Measurements from ENCODE around the gene CUL3. TPM values are rescaled to one million over a fixed set of nuclear protein-coding genes. Genes with fewer than 3 reads are reported as not detected.
"Not testable (repeated sequence)": the region's sequence is repeated elsewhere in the genome, so short reads cannot be mapped to it uniquely, and the experiment has no call there.

Gene CUL3
- polyA plus RNA-seq, 6 donors from 2014 or later, result 29.4 to 65.2 (median 40.3) TPM

- peak overlapping the region in 7 of 8 donors; percentile 53 to 83 (median 72) for H3K4me3 Mint-ChIP-seq
- H3K4me1 Mint-ChIP-seq, result peaks cover 53 to 84% (median 54%) of the 10 kb centered on the region in 3 donors
Observed at GRCh38 chr2:224518806-224519580, 66.2 kb downstream of the CUL3 start.

GRCh38 chr2:224517963-224518362 lies 67.2 kb downstream of the CUL3 start:
- peak; percentile 40 for DNase-seq
- H3K4me3 Mint-ChIP-seq, result peak overlapping the region; percentile 21 to 83 (median 66)
- peaks cover 44 to 77% (median 50%) of the 10 kb centered on the region in 3 donors for H3K4me1 Mint-ChIP-seq
- H3K36me3 Mint-ChIP-seq, result no peaks in the 10 kb centered on the region
- peak; percentile 44 for ATAC-seq (ENCODE audit: low read depth in 2 of 2)
- peaks cover 0 to 1% (median 0%) of the 10 kb centered on the region in 7 donors for H3K9me3 Mint-ChIP-seq
- no peaks in the 10 kb centered on the region for H3K27me3 Mint-ChIP-seq
- peak overlapping the region; percentile 53 to 95 (median 84) for H3K27ac Mint-ChIP-seq

More at GRCh38 chr2:224518806-224519580, 66.2 kb downstream of the CUL3 start:
- no peak for DNase-seq
- Mint-ChIP-seq H3K27ac (peak overlapping the region; percentile 53 to 95 (median 89)), H3K36me3 (no peaks in the 10 kb centered on the region), H3K9me3 (peaks cover 0 to 1% (median 0%) of the 10 kb centered on the region in 7 donors), H3K27me3 (no peaks in the 10 kb centered on the region)
- ATAC-seq (ENCODE audit: low read depth in 2 of 2), result no peak

- not testable (repeated sequence) for DNase-seq; ATAC-seq (ENCODE audit: low read depth in 2 of 2); H3K36me3 Mint-ChIP-seq; H3K9me3 Mint-ChIP-seq; H3K27me3 Mint-ChIP-seq
- peak overlapping the region in 2 of 8 donors; percentile 2 to 12 for H3K4me3 Mint-ChIP-seq
- H3K27ac Mint-ChIP-seq, result peak overlapping the region in 3 of 6 donors; percentile 74 to 80 (median 76)
- peaks cover 42 to 68% (median 49%) of the 10 kb centered on the region in 3 donors for H3K4me1 Mint-ChIP-seq
Observed at GRCh38 chr2:224516393-224516792, 68.8 kb downstream of the CUL3 start.

GRCh38 chr2:224513991-224514390 lies 71.2 kb downstream of the CUL3 start:
- Mint-ChIP-seq H3K4me3 (no peak overlapping the region), H3K27ac (peak overlapping the region in 1 of 6 donors; percentile 38), H3K9me3 (peaks cover 0 to 1% (median 0%) of the 10 kb centered on the region in 7 donors), H3K36me3 (peaks cover 0 to 7% of the 10 kb centered on the region in 2 donors), H3K4me1 (peaks cover 37 to 53% (median 50%) of the 10 kb centered on the region in 3 donors), H3K27me3 (no peaks in the 10 kb centered on the region)
- no peak for ATAC-seq (ENCODE audit: low read depth in 2 of 2)
- DNase-seq, result no peak

GRCh38 chr2:224507789-224508188 lies 77.4 kb downstream of the CUL3 start:
- Mint-ChIP-seq H3K4me1 (peaks cover 0 to 21% (median 3%) of the 10 kb centered on the region in 3 donors), H3K27me3 (no peaks in the 10 kb centered on the region), H3K9me3 (no peaks in the 10 kb centered on the region), H3K27ac (no peak overlapping the region), H3K36me3 (peaks cover 17 to 29% of the 10 kb centered on the region in 2 donors), H3K4me3 (no peak overlapping the region)
- ATAC-seq (ENCODE audit: low read depth in 2 of 2) (no peak), DNase-seq (no peak)

- Mint-ChIP-seq H3K9me3 (no peaks in the 10 kb centered on the region), H3K4me3 (no peak overlapping the region), H3K27me3 (no peaks in the 10 kb centered on the region), H3K36me3 (peaks cover 24 to 29% of the 10 kb centered on the region in 2 donors), H3K27ac (peak overlapping the region in 2 of 6 donors; percentile 66 to 68), H3K4me1 (peaks cover 0 to 21% (median 3%) of the 10 kb centered on the region in 3 donors)
- ATAC-seq (ENCODE audit: low read depth in 2 of 2) (no peak), DNase-seq (no peak)
Observed at GRCh38 chr2:224506494-224506893, 78.7 kb downstream of the CUL3 start.

- peaks cover 31 to 33% of the 10 kb centered on the region in 2 donors for H3K36me3 Mint-ChIP-seq
Observed at GRCh38 chr2:224498991-224499390, 86.2 kb downstream of the CUL3 start.

GRCh38 chr2:224492531-224492930 lies 92.6 kb downstream of the CUL3 start:
- Mint-ChIP-seq H3K4me1 (peaks cover 38% of the 10 kb centered on the region in 3 donors), H3K9me3 (peaks cover 2 to 18% (median 11%) of the 10 kb centered on the region in 7 donors), H3K4me3 (no peak overlapping the region)

More at GRCh38 chr2:224498991-224499390, 86.2 kb downstream of the CUL3 start:
- H3K27me3 Mint-ChIP-seq, result no peaks in the 10 kb centered on the region
- peak overlapping the region in 3 of 6 donors; percentile 5 to 71 (median 33) for H3K27ac Mint-ChIP-seq
- ATAC-seq (ENCODE audit: low read depth in 2 of 2) (no peak), DNase-seq (no peak)
- H3K9me3 Mint-ChIP-seq, result no peaks in the 10 kb centered on the region
- peaks cover 0 to 3% (median 0%) of the 10 kb centered on the region in 3 donors for H3K4me1 Mint-ChIP-seq
- no peak overlapping the region for H3K4me3 Mint-ChIP-seq

GRCh38 chr2:224487940-224488339 lies 97.2 kb downstream of the CUL3 start:
- ATAC-seq (ENCODE audit: low read depth in 2 of 2), result not testable (repeated sequence)

More at GRCh38 chr2:224492531-224492930, 92.6 kb downstream of the CUL3 start:
- H3K27me3 Mint-ChIP-seq, result no peaks in the 10 kb centered on the region
- peak in 1 of 2 donors; percentile 34 for ATAC-seq (ENCODE audit: low read depth in 2 of 2)
- H3K36me3 Mint-ChIP-seq, result peaks cover 32 to 49% of the 10 kb centered on the region in 2 donors
- no peak for DNase-seq
- peak overlapping the region in 4 of 6 donors; percentile 12 to 93 (median 66) for H3K27ac Mint-ChIP-seq

GRCh38 chr2:224485081-224486014 lies 99.8 kb downstream of the CUL3 start:
- H3K4me1 Mint-ChIP-seq, result peaks cover 37 to 49% (median 43%) of the 10 kb centered on the region in 3 donors

More at GRCh38 chr2:224487940-224488339, 97.2 kb downstream of the CUL3 start:
- not testable (repeated sequence) for H3K27me3 Mint-ChIP-seq, DNase-seq
- peaks cover 2 to 19% (median 12%) of the 10 kb centered on the region in 7 donors for H3K9me3 Mint-ChIP-seq
- peak overlapping the region in 4 of 6 donors; percentile 55 to 93 (median 68) for H3K27ac Mint-ChIP-seq
- H3K4me1 Mint-ChIP-seq, result peaks cover 49 to 58% (median 52%) of the 10 kb centered on the region in 3 donors
- peak overlapping the region in 2 of 8 donors; percentile 11 to 17 for H3K4me3 Mint-ChIP-seq
- peaks cover 43 to 48% of the 10 kb centered on the region in 2 donors for H3K36me3 Mint-ChIP-seq

GRCh38 chr2:224479826-224480225 lies 105.3 kb downstream of the CUL3 start:
- no peak for ATAC-seq (ENCODE audit: low read depth in 2 of 2)
- Mint-ChIP-seq H3K27ac (peak overlapping the region in 1 of 6 donors; percentile 35), H3K27me3 (no peaks in the 10 kb centered on the region), H3K4me3 (no peak overlapping the region), H3K4me1 (peaks cover 0 to 13% (median 0%) of the 10 kb centered on the region in 3 donors), H3K36me3 (peaks cover 25 to 33% of the 10 kb centered on the region in 2 donors), H3K9me3 (no peaks in the 10 kb centered on the region)
- no peak for DNase-seq

More at GRCh38 chr2:224485081-224486014, 99.8 kb downstream of the CUL3 start:
- DNase-seq; H3K27me3 Mint-ChIP-seq; H3K4me3 Mint-ChIP-seq; ATAC-seq (ENCODE audit: low read depth in 2 of 2): not testable (repeated sequence)
- peaks cover 28 to 45% of the 10 kb centered on the region in 2 donors for H3K36me3 Mint-ChIP-seq
- H3K9me3 Mint-ChIP-seq, result peaks cover 2 to 18% (median 11%) of the 10 kb centered on the region in 7 donors
- peak overlapping the region in 4 of 6 donors; percentile 30 to 71 (median 58) for H3K27ac Mint-ChIP-seq

- H3K4me3 Mint-ChIP-seq, result no peak overlapping the region
Observed at GRCh38 chr2:224472827-224473226, 112.3 kb downstream of the CUL3 start.

More at GRCh38 chr2:224472827-224473226, 112.3 kb downstream of the CUL3 start:
- H3K27me3 Mint-ChIP-seq, result no peaks in the 10 kb centered on the region
- DNase-seq (no peak), ATAC-seq (ENCODE audit: low read depth in 2 of 2) (no peak)
- no peaks in the 10 kb centered on the region for H3K9me3 Mint-ChIP-seq
- no peak overlapping the region for H3K27ac Mint-ChIP-seq
- peaks cover 0 to 3% (median 0%) of the 10 kb centered on the region in 3 donors for H3K4me1 Mint-ChIP-seq
- peaks cover 24 to 28% of the 10 kb centered on the region in 2 donors for H3K36me3 Mint-ChIP-seq
